GM12873 (cell line): ENCODE results near the gene SLC27A2.

Experiments
- TF ChIP-seq, protein P1 (sequence below): IDR thresholded peaks from 2 replicates; pipeline ENCODE4 v1.5.1; 2012; ENCODE audit warnings: low read depth, mild to moderate bottlenecking, moderate library complexity, low read length, control low read depth; ENCODE audit not compliant: insufficient read depth; ENCODE audit errors: missing control alignments

SLC27A2 gene

DNA sequence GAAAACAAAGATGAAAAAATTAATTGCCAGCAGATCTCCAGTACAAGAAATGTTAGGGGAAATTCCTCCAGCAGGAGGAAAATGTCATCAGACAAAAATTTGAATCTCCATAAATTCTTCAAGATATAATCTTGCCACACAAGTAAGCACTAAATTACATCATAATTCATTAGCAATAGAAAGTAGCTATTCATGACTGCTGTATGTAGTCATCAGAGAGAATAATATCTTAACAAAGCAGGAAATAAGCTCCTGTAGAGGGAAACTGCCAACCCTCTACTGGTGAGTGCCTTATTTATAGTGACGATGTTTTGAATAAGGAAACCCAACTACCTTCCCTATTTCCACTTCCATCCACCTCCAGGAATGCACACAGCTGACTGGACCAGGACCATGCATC, 15.8 kb upstream of the SLC27A2 start:
- TF ChIP-seq, protein P1, sequence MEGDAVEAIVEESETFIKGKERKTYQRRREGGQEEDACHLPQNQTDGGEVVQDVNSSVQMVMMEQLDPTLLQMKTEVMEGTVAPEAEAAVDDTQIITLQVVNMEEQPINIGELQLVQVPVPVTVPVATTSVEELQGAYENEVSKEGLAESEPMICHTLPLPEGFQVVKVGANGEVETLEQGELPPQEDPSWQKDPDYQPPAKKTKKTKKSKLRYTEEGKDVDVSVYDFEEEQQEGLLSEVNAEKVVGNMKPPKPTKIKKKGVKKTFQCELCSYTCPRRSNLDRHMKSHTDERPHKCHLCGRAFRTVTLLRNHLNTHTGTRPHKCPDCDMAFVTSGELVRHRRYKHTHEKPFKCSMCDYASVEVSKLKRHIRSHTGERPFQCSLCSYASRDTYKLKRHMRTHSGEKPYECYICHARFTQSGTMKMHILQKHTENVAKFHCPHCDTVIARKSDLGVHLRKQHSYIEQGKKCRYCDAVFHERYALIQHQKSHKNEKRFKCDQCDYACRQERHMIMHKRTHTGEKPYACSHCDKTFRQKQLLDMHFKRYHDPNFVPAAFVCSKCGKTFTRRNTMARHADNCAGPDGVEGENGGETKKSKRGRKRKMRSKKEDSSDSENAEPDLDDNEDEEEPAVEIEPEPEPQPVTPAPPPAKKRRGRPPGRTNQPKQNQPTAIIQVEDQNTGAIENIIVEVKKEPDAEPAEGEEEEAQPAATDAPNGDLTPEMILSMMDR = no peak

DNA sequence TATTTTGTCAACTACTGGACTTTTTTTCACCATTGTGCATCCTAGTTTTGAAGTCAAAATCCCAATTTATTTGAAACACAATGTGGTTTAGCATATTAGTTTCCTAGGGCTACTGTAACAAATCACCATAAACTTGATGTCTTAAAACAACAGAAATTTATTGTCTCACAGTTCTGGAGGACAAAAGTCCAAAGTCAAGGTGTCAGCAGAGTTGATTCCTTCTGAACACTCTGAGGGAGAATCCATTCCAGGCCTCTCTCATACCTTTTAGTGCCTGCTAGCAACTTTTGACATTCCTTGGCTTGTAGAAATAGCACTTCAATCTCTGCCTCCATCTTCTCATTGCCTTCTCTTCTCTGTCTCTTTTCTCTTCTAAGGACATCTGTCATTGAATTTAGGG, 14.9 kb upstream of the SLC27A2 start:
- TF ChIP-seq, protein P1 = no peak

DNA sequence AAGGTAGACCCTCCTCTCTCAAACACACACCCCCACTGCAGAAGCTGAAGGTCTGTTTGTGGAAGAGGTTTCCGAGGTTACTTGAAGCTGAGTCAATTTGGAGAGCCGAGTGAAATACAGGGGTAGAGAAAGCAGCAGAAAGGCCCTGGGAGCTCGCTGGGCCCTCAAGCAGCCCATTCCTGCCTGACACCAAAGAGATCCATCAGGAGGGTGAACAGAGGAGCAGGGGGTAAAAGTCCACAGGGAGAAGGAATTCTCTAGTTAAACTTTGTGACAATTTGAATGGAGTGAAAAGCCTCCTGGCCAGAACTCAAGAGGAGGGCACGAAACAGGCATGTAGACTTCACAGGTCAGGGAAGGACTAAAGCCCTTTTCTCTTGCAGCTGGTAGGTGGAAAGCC, 13.6 kb upstream of the SLC27A2 start:
- TF ChIP-seq, protein P1 = no peak

DNA sequence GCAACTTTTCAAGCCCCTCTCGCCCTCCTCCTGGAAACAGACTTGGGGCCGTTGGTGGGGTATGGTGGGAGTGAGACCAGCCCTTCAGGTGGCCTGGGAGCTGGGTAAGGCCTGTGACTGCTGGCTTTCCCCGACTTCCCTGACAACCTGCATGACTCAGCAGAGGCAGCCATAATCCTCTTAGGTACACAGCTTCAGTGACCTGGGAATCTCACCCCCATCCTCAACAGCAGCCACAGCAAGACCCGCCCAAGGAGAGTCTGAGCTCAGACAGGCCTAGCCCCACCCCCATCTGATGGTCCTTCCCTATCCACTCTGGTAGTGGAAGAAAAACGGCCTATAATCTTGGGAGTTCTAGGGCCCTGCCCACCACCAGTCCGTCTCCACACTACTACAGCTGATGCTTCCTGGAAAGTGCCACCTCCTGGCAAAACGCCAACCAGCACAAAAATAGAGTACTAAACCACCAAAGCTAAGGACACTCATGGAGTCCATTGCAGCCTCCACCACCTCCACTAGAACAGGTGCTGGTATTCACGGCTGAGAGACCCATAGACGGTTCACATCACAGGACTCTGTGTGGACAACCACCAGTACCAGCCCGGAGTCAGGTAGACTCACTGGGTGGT, 13.1 kb upstream of the SLC27A2 start:
- TF ChIP-seq, protein P1 = no peak

DNA sequence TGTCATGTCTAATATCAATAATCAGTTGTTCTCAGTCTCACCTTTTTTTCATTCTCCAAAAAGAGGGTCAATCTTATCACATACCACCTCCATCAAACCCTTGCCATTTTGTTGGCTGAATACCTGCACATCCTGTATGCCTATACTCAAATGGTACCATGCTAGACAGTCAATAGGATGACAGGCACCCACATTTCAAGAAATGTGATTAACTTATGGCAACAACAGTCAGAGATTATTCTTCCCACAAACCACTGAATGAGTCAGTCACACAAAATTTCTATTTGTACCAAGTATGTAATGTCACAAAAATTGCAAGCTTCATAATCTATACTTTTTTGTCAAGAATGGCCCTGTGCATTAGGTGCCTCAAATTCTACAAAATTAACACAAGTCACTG, 5.1 kb upstream of the SLC27A2 start:
- TF ChIP-seq, protein P1 = no peak

- TF ChIP-seq, protein P1 = no peak
Measured at GRCh38 chr15:50180091-50180490, 1.9 kb upstream of the SLC27A2 start.

GRCh38 chr15:50180582-50180981, 1.4 kb upstream of the SLC27A2 start:
- TF ChIP-seq, protein P1 = no peak
